Thyroid gland (tissue), 4 donors: ENCODE results near the gene DCD.

Source experiments
- POLR2A ChIP-seq, 2 donors: fragments of 450-650 bp; IDR thresholded peaks; one replicate each; pipeline ENCODE4 v1.6.1; 2017; ENCODE audit warnings: antibody characterized with exemption in 2 of 2, mild to moderate bottlenecking in 2 of 2, moderate library complexity in 1 of 2
- TF ChIP-seq, protein P1 (sequence below), 6 experiments: fragments of 200-600 bp in 3 of 6; fragments of 450-650 bp in 3 of 6; sonication (generic) in 3 of 6; IDR thresholded peaks; one replicate each; pipeline ENCODE4 v1.5.1; 2016 to 2019; ENCODE audit warnings: antibody characterized with exemption in 6 of 6, mild to moderate bottlenecking in 2 of 6, inconsistent platforms in 1 of 6, moderate library complexity in 1 of 6

DNA sequence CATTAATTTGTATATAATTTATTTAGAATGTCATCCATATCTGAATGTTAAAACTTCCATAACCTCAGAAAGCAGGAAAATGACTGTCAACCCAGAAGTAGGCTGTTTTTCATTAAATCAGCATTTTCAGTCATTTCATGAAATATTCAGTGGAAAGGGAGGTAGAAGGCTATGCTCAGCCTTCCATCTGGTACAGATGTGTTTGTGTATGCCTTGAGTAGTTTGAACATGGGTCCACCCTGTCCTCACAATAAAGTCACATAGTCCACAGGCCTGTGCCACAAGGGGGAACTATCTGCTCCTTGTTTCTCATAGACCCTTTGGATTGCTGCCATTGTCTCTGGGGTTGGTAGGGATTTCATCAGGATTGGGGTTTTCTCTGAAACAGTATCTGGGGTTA, 22.6 kb downstream of the DCD start:
- TF ChIP-seq, protein P1, sequence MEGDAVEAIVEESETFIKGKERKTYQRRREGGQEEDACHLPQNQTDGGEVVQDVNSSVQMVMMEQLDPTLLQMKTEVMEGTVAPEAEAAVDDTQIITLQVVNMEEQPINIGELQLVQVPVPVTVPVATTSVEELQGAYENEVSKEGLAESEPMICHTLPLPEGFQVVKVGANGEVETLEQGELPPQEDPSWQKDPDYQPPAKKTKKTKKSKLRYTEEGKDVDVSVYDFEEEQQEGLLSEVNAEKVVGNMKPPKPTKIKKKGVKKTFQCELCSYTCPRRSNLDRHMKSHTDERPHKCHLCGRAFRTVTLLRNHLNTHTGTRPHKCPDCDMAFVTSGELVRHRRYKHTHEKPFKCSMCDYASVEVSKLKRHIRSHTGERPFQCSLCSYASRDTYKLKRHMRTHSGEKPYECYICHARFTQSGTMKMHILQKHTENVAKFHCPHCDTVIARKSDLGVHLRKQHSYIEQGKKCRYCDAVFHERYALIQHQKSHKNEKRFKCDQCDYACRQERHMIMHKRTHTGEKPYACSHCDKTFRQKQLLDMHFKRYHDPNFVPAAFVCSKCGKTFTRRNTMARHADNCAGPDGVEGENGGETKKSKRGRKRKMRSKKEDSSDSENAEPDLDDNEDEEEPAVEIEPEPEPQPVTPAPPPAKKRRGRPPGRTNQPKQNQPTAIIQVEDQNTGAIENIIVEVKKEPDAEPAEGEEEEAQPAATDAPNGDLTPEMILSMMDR (IDR thresholded peaks at IDR 0.05), result no peak
- TF ChIP-seq POLR2A (IDR thresholded peaks at IDR 0.05), result no peak
